Nephron progenitor cell (in vitro differentiated cells): ENCODE results near the gene RNF126.

Source experiments
- DNase-seq: peaks from one replicate; pipeline ENCODE4 v3.0.0; 2021
- H3K27ac Mint-ChIP-seq: 2 replicates; pipeline ENCODE4 v1.8.0; 2021; ENCODE audit warnings: mild to moderate bottlenecking, moderate library complexity, mixed read lengths
- H3K27me3 Mint-ChIP-seq: 2 replicates; pipeline ENCODE4 v1.8.0; 2021; ENCODE audit warnings: mild to moderate bottlenecking, low read depth, mixed read lengths; ENCODE audit not compliant: poor library complexity
- H3K36me3 Mint-ChIP-seq: 2 replicates; pipeline ENCODE4 v1.8.0; 2021; ENCODE audit warnings: low read depth, mixed read lengths
- H3K4me1 Mint-ChIP-seq: 2 replicates; pipeline ENCODE4 v1.8.0; 2021; ENCODE audit warnings: mixed read lengths
- H3K4me3 Mint-ChIP-seq: 2 replicates; pipeline ENCODE4 v1.8.0; 2021; ENCODE audit warnings: mild to moderate bottlenecking, moderate library complexity, mixed read lengths
- H3K9me3 Mint-ChIP-seq: 2 replicates; pipeline ENCODE4 v1.8.0; 2021; ENCODE audit warnings: mild to moderate bottlenecking, moderate library complexity, mixed read lengths
- CTCF ChIP-seq: fragments of 200-600 bp; sonication (generic); IDR thresholded peaks from 2 replicates; pipeline ENCODE4 v1.5.0; 2021; ENCODE audit warnings: antibody characterized with exemption

Gene RNF126

GRCh38 chr19:644789-645188, 18.2 kb downstream of the RNF126 start:
- Mint-ChIP-seq H3K27me3 (no peaks in the 10 kb centered on the region), H3K27ac (no peak overlapping the region), H3K4me1 (no peaks in the 10 kb centered on the region), H3K36me3 (peaks cover 10% of the 10 kb centered on the region), H3K4me3 (no peak overlapping the region), H3K9me3 (no peaks in the 10 kb centered on the region)
- no peak for DNase-seq
- TF ChIP-seq CTCF = no peak

GRCh38 chr19:644363-644762, 18.7 kb downstream of the RNF126 start:
- H3K27ac Mint-ChIP-seq = no peak overlapping the region
- no peaks in the 10 kb centered on the region for H3K9me3 Mint-ChIP-seq
- TF ChIP-seq CTCF = no peak
- H3K4me3 Mint-ChIP-seq = no peak overlapping the region
- no peak for DNase-seq
- H3K4me1 Mint-ChIP-seq = peaks cover 2% of the 10 kb centered on the region
- H3K27me3 Mint-ChIP-seq = peaks cover 2% of the 10 kb centered on the region
- peaks cover 10% of the 10 kb centered on the region for H3K36me3 Mint-ChIP-seq

GRCh38 chr19:643736-644135, 19.3 kb downstream of the RNF126 start:
- peaks cover 10% of the 10 kb centered on the region for H3K36me3 Mint-ChIP-seq
- no peak for TF ChIP-seq CTCF
- no peaks in the 10 kb centered on the region for H3K9me3 Mint-ChIP-seq
- H3K27ac Mint-ChIP-seq = no peak overlapping the region
- peaks cover 9% of the 10 kb centered on the region for H3K27me3 Mint-ChIP-seq
- DNase-seq = no peak
- no peak overlapping the region for H3K4me3 Mint-ChIP-seq
- H3K4me1 Mint-ChIP-seq = peaks cover 5% of the 10 kb centered on the region

GRCh38 chr19:642767-643727, 20.0 kb downstream of the RNF126 start:
- TF ChIP-seq CTCF = no peak
- H3K4me1 Mint-ChIP-seq = peaks cover 5% of the 10 kb centered on the region
- no peak overlapping the region for H3K27ac Mint-ChIP-seq
- no peak for DNase-seq
- peaks cover 15% of the 10 kb centered on the region for H3K27me3 Mint-ChIP-seq
- no peaks in the 10 kb centered on the region for H3K9me3 Mint-ChIP-seq
- peaks cover 10% of the 10 kb centered on the region for H3K36me3 Mint-ChIP-seq
- no peak overlapping the region for H3K4me3 Mint-ChIP-seq

- peaks cover 4% of the 10 kb centered on the region for H3K9me3 Mint-ChIP-seq
- H3K27me3 Mint-ChIP-seq = peaks cover 23% of the 10 kb centered on the region
- H3K27ac Mint-ChIP-seq = no peak overlapping the region
- DNase-seq = no peak
- H3K4me1 Mint-ChIP-seq = peaks cover 15% of the 10 kb centered on the region
- H3K36me3 Mint-ChIP-seq = peaks cover 14% of the 10 kb centered on the region
- no peak for TF ChIP-seq CTCF
- no peak overlapping the region for H3K4me3 Mint-ChIP-seq
Measured at GRCh38 chr19:641702-642101, 21.3 kb downstream of the RNF126 start.
